ENCODE measurements around the gene KRT28.

KRT28 gene

GRCh38 chr17:40793832-40794231, 5.9 kb downstream of the KRT28 start:
- no peaks in the 10 kb centered on the region for H3K27me3 ChIP-seq (ENCODE audit: control insufficient read depth, insufficient read depth, low read length)
- no peak overlapping the region for H3K27ac ChIP-seq (ENCODE audit: low read depth, low read length)
- H3K36me3 ChIP-seq (ENCODE audit: control insufficient read depth, insufficient read depth, low read length), result no peaks in the 10 kb centered on the region
- no peak overlapping the region for H3K9ac ChIP-seq (ENCODE audit: low read length)
- H3K4me3 ChIP-seq (ENCODE audit: low read length), result no peak overlapping the region
- H3K4me1 ChIP-seq (ENCODE audit: control insufficient read depth, insufficient read depth, low read length), result no peaks in the 10 kb centered on the region

- no peak overlapping the region for H3K4me3 ChIP-seq (ENCODE audit: low read length)
- no peaks in the 10 kb centered on the region for H3K4me1 ChIP-seq (ENCODE audit: control insufficient read depth, insufficient read depth, low read length)
- no peaks in the 10 kb centered on the region for H3K27me3 ChIP-seq (ENCODE audit: control insufficient read depth, insufficient read depth, low read length)
- H3K9ac ChIP-seq (ENCODE audit: low read length), result no peak overlapping the region
- H3K27ac ChIP-seq (ENCODE audit: low read depth, low read length), result no peak overlapping the region
- H3K36me3 ChIP-seq (ENCODE audit: control insufficient read depth, insufficient read depth, low read length), result no peaks in the 10 kb centered on the region
Measured at GRCh38 chr17:40791787-40792436, 7.8 kb downstream of the KRT28 start.

- H3K27me3 ChIP-seq (ENCODE audit: control insufficient read depth, insufficient read depth, low read length), result no peaks in the 10 kb centered on the region
- H3K9ac ChIP-seq (ENCODE audit: low read length), result no peak overlapping the region
- H3K27ac ChIP-seq (ENCODE audit: low read depth, low read length), result no peak overlapping the region
- no peaks in the 10 kb centered on the region for H3K4me1 ChIP-seq (ENCODE audit: control insufficient read depth, insufficient read depth, low read length)
- no peak overlapping the region for H3K4me3 ChIP-seq (ENCODE audit: low read length)
- H3K36me3 ChIP-seq (ENCODE audit: control insufficient read depth, insufficient read depth, low read length), result no peaks in the 10 kb centered on the region
Measured at GRCh38 chr17:40791111-40791510, 8.6 kb downstream of the KRT28 start.

- Histone ChIP-seq H3K4me3 (ENCODE audit: low read length) (no peak within 1 kb of the TSS), H3K27ac (ENCODE audit: low read depth, low read length) (no peak within 1 kb of the TSS), H3K27me3 (ENCODE audit: control insufficient read depth, insufficient read depth, low read length) (peaks cover 3% of the 10 kb centered on the region), H3K4me1 (ENCODE audit: control insufficient read depth, insufficient read depth, low read length) (no peaks in the 10 kb centered on the region), H3K36me3 (ENCODE audit: control insufficient read depth, insufficient read depth, low read length) (no peaks in the 10 kb centered on the region), H3K9ac (ENCODE audit: low read length) (no peak within 1 kb of the TSS)
Measured at GRCh38 chr17:40782450-40782849, 17.3 kb downstream of the KRT28 start, which contains the start of gene KRT27. KRT27 (minus strand) TSS chr17:40782550; CDS start chr17:40782493, 57 bp downstream.

- Histone ChIP-seq H3K4me1 (ENCODE audit: control insufficient read depth, insufficient read depth, low read length) (no peaks in the 10 kb centered on the region), H3K36me3 (ENCODE audit: control insufficient read depth, insufficient read depth, low read length) (no peaks in the 10 kb centered on the region), H3K4me3 (ENCODE audit: low read length) (no peak overlapping the region), H3K27ac (ENCODE audit: low read depth, low read length) (no peak overlapping the region), H3K27me3 (ENCODE audit: control insufficient read depth, insufficient read depth, low read length) (peaks cover 3% of the 10 kb centered on the region), H3K9ac (ENCODE audit: low read length) (no peak overlapping the region)
Measured at GRCh38 chr17:40779181-40779909, 20.4 kb downstream of the KRT28 start.

- Histone ChIP-seq H3K36me3 (ENCODE audit: control insufficient read depth, insufficient read depth, low read length) (no peaks in the 10 kb centered on the region), H3K27ac (ENCODE audit: low read depth, low read length) (no peak overlapping the region), H3K9ac (ENCODE audit: low read length) (no peak overlapping the region), H3K27me3 (ENCODE audit: control insufficient read depth, insufficient read depth, low read length) (peaks cover 3% of the 10 kb centered on the region), H3K4me1 (ENCODE audit: control insufficient read depth, insufficient read depth, low read length) (no peaks in the 10 kb centered on the region), H3K4me3 (ENCODE audit: low read length) (no peak overlapping the region)
Measured at GRCh38 chr17:40778461-40778860, 21.3 kb downstream of the KRT28 start.

GRCh38 chr17:40777971-40778370, 21.8 kb downstream of the KRT28 start:
- no peak overlapping the region for H3K9ac ChIP-seq (ENCODE audit: low read length)
- H3K27me3 ChIP-seq (ENCODE audit: control insufficient read depth, insufficient read depth, low read length), result peaks cover 3% of the 10 kb centered on the region
- H3K27ac ChIP-seq (ENCODE audit: low read depth, low read length), result no peak overlapping the region

GRCh38 chr17:40777459-40777858, 22.3 kb downstream of the KRT28 start:
- Histone ChIP-seq H3K36me3 (ENCODE audit: control insufficient read depth, insufficient read depth, low read length) (no peaks in the 10 kb centered on the region), H3K9ac (ENCODE audit: low read length) (no peak overlapping the region), H3K27ac (ENCODE audit: low read depth, low read length) (no peak overlapping the region), H3K4me3 (ENCODE audit: low read length) (no peak overlapping the region), H3K4me1 (ENCODE audit: control insufficient read depth, insufficient read depth, low read length) (no peaks in the 10 kb centered on the region), H3K27me3 (ENCODE audit: control insufficient read depth, insufficient read depth, low read length) (peaks cover 3% of the 10 kb centered on the region)

More at GRCh38 chr17:40777971-40778370, 21.8 kb downstream of the KRT28 start:
- no peaks in the 10 kb centered on the region for H3K36me3 ChIP-seq (ENCODE audit: control insufficient read depth, insufficient read depth, low read length)
- H3K4me3 ChIP-seq (ENCODE audit: low read length), result no peak overlapping the region
- no peaks in the 10 kb centered on the region for H3K4me1 ChIP-seq (ENCODE audit: control insufficient read depth, insufficient read depth, low read length)

- H3K27me3 ChIP-seq (ENCODE audit: control insufficient read depth, insufficient read depth, low read length), result peaks cover 3% of the 10 kb centered on the region
- no peak overlapping the region for H3K4me3 ChIP-seq (ENCODE audit: low read length)
- H3K36me3 ChIP-seq (ENCODE audit: control insufficient read depth, insufficient read depth, low read length), result no peaks in the 10 kb centered on the region
- no peak overlapping the region for H3K27ac ChIP-seq (ENCODE audit: low read depth, low read length)
- no peak overlapping the region for H3K9ac ChIP-seq (ENCODE audit: low read length)
- no peaks in the 10 kb centered on the region for H3K4me1 ChIP-seq (ENCODE audit: control insufficient read depth, insufficient read depth, low read length)
Measured at GRCh38 chr17:40775945-40776344, 23.8 kb downstream of the KRT28 start.

GRCh38 chr17:40772101-40772500, 27.7 kb downstream of the KRT28 start, which contains the start of gene KRT26:
KRT26 (minus strand) TSS chr17:40772201; CDS start chr17:40772113, 88 bp downstream.
- no peaks in the 10 kb centered on the region for H3K27me3 ChIP-seq (ENCODE audit: control insufficient read depth, insufficient read depth, low read length)
- no peak within 1 kb of the TSS for H3K27ac ChIP-seq (ENCODE audit: low read depth, low read length)
- no peak within 1 kb of the TSS for H3K4me3 ChIP-seq (ENCODE audit: low read length)
- no peaks in the 10 kb centered on the region for H3K36me3 ChIP-seq (ENCODE audit: control insufficient read depth, insufficient read depth, low read length)
- no peak within 1 kb of the TSS for H3K9ac ChIP-seq (ENCODE audit: low read length)
- no peaks in the 10 kb centered on the region for H3K4me1 ChIP-seq (ENCODE audit: control insufficient read depth, insufficient read depth, low read length)

GRCh38 chr17:40765657-40766056, 34.1 kb downstream of the KRT28 start:
- Histone ChIP-seq H3K9ac (ENCODE audit: low read length) (no peak overlapping the region), H3K4me1 (ENCODE audit: control insufficient read depth, insufficient read depth, low read length) (no peaks in the 10 kb centered on the region), H3K27ac (ENCODE audit: low read depth, low read length) (no peak overlapping the region), H3K36me3 (ENCODE audit: control insufficient read depth, insufficient read depth, low read length) (no peaks in the 10 kb centered on the region), H3K4me3 (ENCODE audit: low read length) (no peak overlapping the region), H3K27me3 (ENCODE audit: control insufficient read depth, insufficient read depth, low read length) (no peaks in the 10 kb centered on the region)

GRCh38 chr17:40763752-40764151, 36.0 kb downstream of the KRT28 start:
- no peaks in the 10 kb centered on the region for H3K36me3 ChIP-seq (ENCODE audit: control insufficient read depth, insufficient read depth, low read length)
- no peak overlapping the region for H3K9ac ChIP-seq (ENCODE audit: low read length)
- H3K4me3 ChIP-seq (ENCODE audit: low read length), result no peak overlapping the region
- H3K27me3 ChIP-seq (ENCODE audit: control insufficient read depth, insufficient read depth, low read length), result no peaks in the 10 kb centered on the region
- no peak overlapping the region for H3K27ac ChIP-seq (ENCODE audit: low read depth, low read length)
- no peaks in the 10 kb centered on the region for H3K4me1 ChIP-seq (ENCODE audit: control insufficient read depth, insufficient read depth, low read length)

Measured in rectal smooth muscle tissue (tissue), 1 donor.